OCI-LY7 (cell line): Measurements from ENCODE around the gene KCNQ1. TPM values are rescaled to one million over a fixed set of nuclear protein-coding genes. Genes with fewer than 3 reads are reported as not detected.

Experiments
- BruUV-seq: library from RNA; stranded (reverse); fragments of 400-500 nt; replicated peaks from 2 replicates; lab custom pipeline; 2021; lab: Mats Ljungman, UMichigan
- CTCF ChIA-PET: fragments of 300-600 bp; sonication (Branson Sonifier 250); formaldehyde crosslinking; loops from one replicate; lab custom pipeline; 2022; ENCODE audit warnings: antibody characterized with exemption; ENCODE audit not compliant: unreplicated experiment; lab: Charles Lee
- POLR2A ChIA-PET: fragments of 300-600 bp; sonication (Branson Sonifier 250); formaldehyde crosslinking; loops from one replicate; lab custom pipeline; 2022; ENCODE audit warnings: antibody characterized with exemption; lab: Charles Lee
- DNase-seq: peaks from one replicate; pipeline ENCODE4 v3.0.0-alpha.2; 2015; ENCODE audit warnings: low spot score
- H2AFZ ChIP-seq: fragments of 200-600 bp; sonication (generic), shearing (Covaris generic); 2 replicates; pipeline ENCODE4 v1.6.1; 2014; ENCODE audit warnings: mild to moderate bottlenecking, antibody characterized with exemption, low read length, moderate library complexity
- H3K27ac ChIP-seq: fragments of 200-600 bp; sonication (generic); 2 replicates; pipeline ENCODE4 v1.5.1; 2014; ENCODE audit warnings: mixed run types, low read depth, mild to moderate bottlenecking, moderate library complexity, low read length, inconsistent platforms; ENCODE audit not compliant: poor library complexity, severe bottlenecking
- H3K36me3 ChIP-seq: fragments of 200-600 bp; sonication (generic); 2 replicates; pipeline ENCODE4 v1.6.1; 2014; ENCODE audit warnings: mild to moderate bottlenecking, antibody characterized with exemption, low read length, moderate library complexity, mixed read lengths; ENCODE audit not compliant: insufficient read depth
- H3K4me1 ChIP-seq: fragments of 200-600 bp; sonication (generic); 2 replicates; pipeline ENCODE4 v1.5.1; 2014; ENCODE audit warnings: mild to moderate bottlenecking, low read length; ENCODE audit not compliant: insufficient read depth, poor library complexity, severe bottlenecking
- H3K4me2 ChIP-seq: fragments of 200-600 bp; sonication (generic); 2 replicates; pipeline ENCODE4 v1.6.1; 2014; ENCODE audit warnings: mild to moderate bottlenecking, low read length
- H3K4me3 ChIP-seq: fragments of 200-600 bp; sonication (generic); 2 replicates; pipeline ENCODE4 v1.5.1; 2014; ENCODE audit warnings: mild to moderate bottlenecking, low read depth, low read length; ENCODE audit not compliant: poor library complexity, severe bottlenecking
- H3K79me2 ChIP-seq: fragments of 200-600 bp; sonication (generic); 2 replicates; pipeline ENCODE4 v1.6.1; 2016; ENCODE audit warnings: low read depth, mild to moderate bottlenecking, low read length, moderate library complexity, mixed read lengths; ENCODE audit not compliant: insufficient read depth
- H3K9me2 ChIP-seq: fragments of 200-600 bp; sonication (generic); 2 replicates; pipeline ENCODE4 v1.6.1; 2016; ENCODE audit warnings: mild to moderate bottlenecking, low read length, mixed read lengths; ENCODE audit not compliant: insufficient read depth
- H3K9me3 ChIP-seq: fragments of 200-600 bp; sonication (generic); 2 replicates; pipeline ENCODE4 v1.6.1; 2014; ENCODE audit warnings: mild to moderate bottlenecking, mixed run types, low read length, mixed read lengths
- H4K20me1 ChIP-seq: fragments of 200-600 bp; sonication (generic); 2 replicates; pipeline ENCODE4 v1.6.1; 2014; ENCODE audit warnings: mild to moderate bottlenecking, antibody characterized with exemption, low read length, moderate library complexity, mixed read lengths; ENCODE audit not compliant: insufficient read depth
- CTCF ChIP-seq: fragments of 200-600 bp; sonication (generic); conservative IDR thresholded peaks from 2 replicates; pipeline ENCODE4 v1.5.1; 2014; ENCODE audit warnings: mild to moderate bottlenecking, antibody characterized with exemption, low read length, moderate library complexity, mixed read lengths
- EZH2phosphoT487 ChIP-seq: fragments of 200-600 bp; sonication (generic); IDR thresholded peaks from 2 replicates; pipeline ENCODE4 v1.6.1; 2018; ENCODE audit warnings: low read depth, borderline replicate concordance, mild to moderate bottlenecking, mixed run types, antibody characterized with exemption, low read length, moderate library complexity, mixed read lengths
- intact Hi-C: fragments of 100-400 bp; cut with micrococcal nuclease; formaldehyde crosslinking; loops from one replicate; pipeline ENCODE4 v1.10.0; 2022; ENCODE audit not compliant: unreplicated experiment
- total RNA-seq, 2 experiments: library from RNA; depleted of rRNA in 1 of 2; stranded (reverse); fragments of >200 nt in 1 of 2; shearing (Covaris generic) in 1 of 2; gene quantifications; 2 replicates each; pipeline ENCODE4 v1.2.3, GENCODE V29; 2014 to 2022

The KCNQ1 gene
- total RNA-seq, 2 experiments from 2014 or later: 0.22 to 1.3 TPM

- no peak overlapping the region for H2AFZ ChIP-seq
- ChIA-PET POLR2A (no interaction called here), CTCF (no interaction called here)
- no TSS peak for BruUV-seq
- H3K4me3 ChIP-seq: no peak overlapping the region
- no peaks in the 10 kb centered on the region for H3K9me2 ChIP-seq
- TF ChIP-seq EZH2phosphoT487 (no peak), CTCF (no peak)
- H3K4me1 ChIP-seq: no peaks in the 10 kb centered on the region
- H3K4me2 ChIP-seq: no peak overlapping the region
- no peak overlapping the region for H3K27ac ChIP-seq
- no peaks in the 10 kb centered on the region for H3K36me3 ChIP-seq
- intact Hi-C loops: no loop called here
- peaks cover 31% of the 10 kb centered on the region for H3K9me3 ChIP-seq
- DNase-seq: no peak
- H4K20me1 ChIP-seq: no peaks in the 10 kb centered on the region
- no peaks in the 10 kb centered on the region for H3K79me2 ChIP-seq
These were observed 204.6 kb downstream of the KCNQ1 start for GRCh38 chr11:2649400-2649799.

GRCh38 chr11:2649848-2650247 is 205.0 kb downstream of the KCNQ1 start:
- peaks cover 31% of the 10 kb centered on the region for H3K9me3 ChIP-seq
- DNase-seq: no peak
- ChIA-PET POLR2A (no interaction called here), CTCF (no interaction called here)
- TF ChIP-seq CTCF (no peak), EZH2phosphoT487 (no peak)
- H3K27ac ChIP-seq: no peak overlapping the region
- no peaks in the 10 kb centered on the region for H3K4me1 ChIP-seq
- H2AFZ ChIP-seq: no peak overlapping the region
- BruUV-seq: no TSS peak
- no peak overlapping the region for H3K4me3 ChIP-seq
- intact Hi-C loops: no loop called here
- H3K4me2 ChIP-seq: no peak overlapping the region
- H3K79me2 ChIP-seq: no peaks in the 10 kb centered on the region
- H3K36me3 ChIP-seq: no peaks in the 10 kb centered on the region
- H3K9me2 ChIP-seq: no peaks in the 10 kb centered on the region
- H4K20me1 ChIP-seq: no peaks in the 10 kb centered on the region

GRCh38 chr11:2650343-2650867 is 205.6 kb downstream of the KCNQ1 start:
- BruUV-seq: no TSS peak
- Histone ChIP-seq H3K4me1 (no peaks in the 10 kb centered on the region), H3K9me2 (no peaks in the 10 kb centered on the region), H3K79me2 (no peaks in the 10 kb centered on the region), H3K36me3 (no peaks in the 10 kb centered on the region), H4K20me1 (no peaks in the 10 kb centered on the region), H3K27ac (no peak overlapping the region), H3K4me2 (no peak overlapping the region), H3K9me3 (peaks cover 31% of the 10 kb centered on the region), H3K4me3 (no peak overlapping the region), H2AFZ (no peak overlapping the region)
- no peak for DNase-seq
- intact Hi-C loops: no loop called here
- POLR2A ChIA-PET: no interaction called here
- CTCF ChIA-PET: no interaction called here
- no peak for TF ChIP-seq CTCF
- no peak for TF ChIP-seq EZH2phosphoT487
